Activated CD4-positive, alpha-beta T cell treated with anti-CD3 and anti-CD28 coated beads for 36 hours (primary cell): Measurements from ENCODE around the gene AGT. TPM values are rescaled to one million over a fixed set of nuclear protein-coding genes. Genes with fewer than 3 reads are reported as not detected.

Source experiments
- ATAC-seq: fragments of 200-7000 bp; cut with Tn5 transposase; one replicate; pipeline ENCODE4 v1.10.0; 2021; ENCODE audit warnings: mild to moderate bottlenecking, moderate library complexity
- CTCF ChIA-PET: fragments of 350-600 bp; sonication (Branson Sonifier 250); formaldehyde crosslinking; loops from one replicate; lab custom pipeline; 2021; ENCODE audit warnings: antibody characterized with exemption; lab: Charles Lee
- POLR2A ChIA-PET: fragments of 350-600 bp; sonication (Branson Sonifier 250); formaldehyde crosslinking; loops from one replicate; lab custom pipeline; 2021; ENCODE audit warnings: antibody characterized with exemption, inconsistent platforms; lab: Charles Lee
- DNase-seq: peaks from one replicate; pipeline ENCODE4 v3.0.0-alpha.2; 2020
- H3K27ac Mint-ChIP-seq: one replicate; pipeline ENCODE4 v1.8.0; 2021; ENCODE audit warnings: mixed read lengths
- H3K27me3 Mint-ChIP-seq: one replicate; pipeline ENCODE4 v1.8.0; 2021; ENCODE audit warnings: mixed read lengths
- H3K36me3 Mint-ChIP-seq: one replicate; pipeline ENCODE4 v1.8.0; 2021; ENCODE audit warnings: low read depth, mixed read lengths
- H3K4me1 Mint-ChIP-seq: one replicate; pipeline ENCODE4 v1.8.0; 2021; ENCODE audit warnings: mixed read lengths
- H3K4me3 Mint-ChIP-seq: one replicate; pipeline ENCODE4 v1.8.0; 2021; ENCODE audit warnings: mild to moderate bottlenecking, moderate library complexity, mixed read lengths
- H3K9me3 Mint-ChIP-seq: one replicate; pipeline ENCODE4 v1.8.0; 2021; ENCODE audit warnings: low read depth, mixed read lengths
- intact Hi-C, 2 experiments: fragments of 100-400 bp; cut with DNase I in 1 of 2; cut with micrococcal nuclease in 1 of 2; formaldehyde crosslinking; loops; one replicate each; pipeline versions ENCODE4 v1.14.2 to v1.15.1; 2022 to 2024; cut with DNase I, micrococcal nuclease
- total RNA-seq, 2 experiments: library from RNA; stranded (reverse); gene quantifications; one replicate each; pipeline ENCODE4 v1.2.3, GENCODE V29; 2021

Gene AGT
- total RNA-seq, 2 experiments from 2014 or later, result not detected

DNA sequence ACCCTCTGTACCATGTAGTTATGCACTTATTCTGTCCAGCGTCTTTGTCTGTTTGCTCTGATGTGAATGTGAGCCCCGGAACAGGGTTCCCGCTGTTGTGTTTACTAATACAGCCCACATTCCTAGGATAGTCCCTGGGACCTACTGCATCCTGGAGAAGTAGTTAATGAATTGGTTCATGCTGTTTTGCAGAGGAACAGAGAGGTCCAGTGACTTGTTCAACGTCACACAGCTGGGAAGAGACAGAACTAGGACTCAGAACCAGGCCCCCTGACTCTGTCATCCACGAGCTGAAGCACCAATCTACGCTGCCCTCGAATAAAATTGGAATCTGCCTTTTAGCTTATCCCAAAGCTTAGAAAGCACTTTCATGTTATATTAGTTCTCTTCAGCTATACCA, 784 bp downstream of the AGT start:
- Mint-ChIP-seq H3K27ac (no peak overlapping the region), H3K9me3 (peaks cover 3% of the 10 kb centered on the region)

DNA sequence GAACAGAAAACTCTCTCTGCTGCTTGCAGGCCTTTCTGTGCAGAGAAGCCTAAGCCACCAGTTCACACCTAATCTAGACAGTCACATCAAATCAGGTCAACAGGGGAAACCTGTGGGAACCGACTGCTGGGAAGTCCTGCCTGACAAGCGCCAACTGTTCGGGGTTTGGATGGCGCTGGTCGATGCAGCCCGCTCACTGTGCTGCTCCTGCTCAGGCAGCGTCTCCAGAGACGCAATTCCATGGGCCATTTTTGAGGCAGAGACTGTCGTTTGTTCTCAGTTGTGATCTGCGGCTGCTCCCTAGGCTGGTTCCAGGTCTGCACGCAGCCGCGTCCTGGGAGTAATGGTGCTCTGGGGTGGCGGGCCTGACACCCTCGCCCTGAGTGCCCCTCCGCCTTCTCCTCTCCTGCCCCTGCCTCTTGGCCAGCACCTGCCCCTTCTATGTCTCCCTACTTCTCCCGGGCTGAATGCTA, 1.4 kb downstream of the AGT start:
- intact Hi-C loops, result no loop called here
- ATAC-seq (no peak), DNase-seq (no peak)
- H3K27ac Mint-ChIP-seq, result no peak overlapping the region
- H3K4me3 Mint-ChIP-seq, result no peak overlapping the region
- ChIA-PET POLR2A (no interaction called here), CTCF (interaction anchor here (0.6 kb wide), 1 partner anchor 727 kb away, joined by 3 read pairs; no protein-coding TSS in a partner anchor)
- H3K27me3 Mint-ChIP-seq, result peaks cover 15% of the 10 kb centered on the region
- peaks cover 3% of the 10 kb centered on the region for H3K9me3 Mint-ChIP-seq
- H3K36me3 Mint-ChIP-seq, result no peaks in the 10 kb centered on the region
- no peaks in the 10 kb centered on the region for H3K4me1 Mint-ChIP-seq

More for the DNA sequence above, 784 bp downstream of the AGT start:
- DNase-seq, result no peak
- H3K27me3 Mint-ChIP-seq, result peaks cover 12% of the 10 kb centered on the region
- no peak overlapping the region for H3K4me3 Mint-ChIP-seq
- no peak for ATAC-seq
- H3K4me1 Mint-ChIP-seq, result no peaks in the 10 kb centered on the region
- intact Hi-C loops, result no loop called here
- ChIA-PET CTCF (no interaction called here), POLR2A (no interaction called here)
- H3K36me3 Mint-ChIP-seq, result no peaks in the 10 kb centered on the region

DNA sequence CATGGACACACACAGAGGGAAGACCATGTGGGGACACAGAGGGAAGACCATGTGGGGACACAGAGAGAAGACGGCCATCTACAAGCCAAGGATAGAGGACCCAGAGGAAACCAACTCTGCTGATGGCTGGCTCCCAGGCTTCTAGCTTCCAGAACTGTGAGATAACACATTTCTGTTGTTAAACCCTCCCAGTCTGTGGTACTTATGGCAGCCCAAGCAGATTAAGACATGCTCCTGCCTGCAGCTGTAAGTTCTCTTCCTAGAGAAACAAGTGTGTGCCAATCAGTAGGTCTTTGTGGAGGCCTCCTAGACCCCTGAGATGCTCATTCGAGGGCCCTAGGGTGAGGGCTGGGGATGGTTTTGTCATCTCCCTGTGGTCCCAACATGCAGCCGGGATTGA, 2.7 kb downstream of the AGT start:
- CTCF ChIA-PET, result no interaction called here
- no peaks in the 10 kb centered on the region for H3K9me3 Mint-ChIP-seq

DNA sequence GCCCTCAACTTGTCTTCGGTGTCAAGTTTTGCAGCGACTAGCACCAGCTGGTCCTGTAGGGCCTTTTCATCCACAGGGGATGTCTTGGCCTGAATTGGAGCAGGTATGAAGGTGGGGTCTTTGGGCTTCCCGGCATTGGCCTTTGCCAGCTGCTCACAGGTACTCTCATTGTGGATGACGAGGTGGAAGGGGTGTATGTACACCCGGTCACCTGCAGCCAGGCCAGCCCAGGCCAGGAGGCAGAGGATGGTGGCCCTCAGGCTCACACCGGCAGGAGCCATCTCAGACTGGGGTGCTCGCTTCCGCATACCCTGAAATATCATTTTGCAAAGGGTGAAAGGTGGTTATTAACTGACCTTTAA, 3.4 kb downstream of the AGT start:
- ATAC-seq (no peak), DNase-seq (no peak)
- Mint-ChIP-seq H3K36me3 (no peaks in the 10 kb centered on the region), H3K4me1 (no peaks in the 10 kb centered on the region), H3K9me3 (no peaks in the 10 kb centered on the region), H3K4me3 (no peak overlapping the region), H3K27ac (no peak overlapping the region), H3K27me3 (peaks cover 13% of the 10 kb centered on the region)
- ChIA-PET POLR2A (no interaction called here), CTCF (no interaction called here)
- intact Hi-C loops, result no loop called here

More for the DNA sequence above, 2.7 kb downstream of the AGT start:
- H3K36me3 Mint-ChIP-seq, result no peaks in the 10 kb centered on the region
- intact Hi-C loops, result no loop called here
- POLR2A ChIA-PET, result no interaction called here
- no peak overlapping the region for H3K27ac Mint-ChIP-seq
- H3K27me3 Mint-ChIP-seq, result peaks cover 13% of the 10 kb centered on the region
- no peaks in the 10 kb centered on the region for H3K4me1 Mint-ChIP-seq
- ATAC-seq (no peak), DNase-seq (no peak)
- no peak overlapping the region for H3K4me3 Mint-ChIP-seq

DNA sequence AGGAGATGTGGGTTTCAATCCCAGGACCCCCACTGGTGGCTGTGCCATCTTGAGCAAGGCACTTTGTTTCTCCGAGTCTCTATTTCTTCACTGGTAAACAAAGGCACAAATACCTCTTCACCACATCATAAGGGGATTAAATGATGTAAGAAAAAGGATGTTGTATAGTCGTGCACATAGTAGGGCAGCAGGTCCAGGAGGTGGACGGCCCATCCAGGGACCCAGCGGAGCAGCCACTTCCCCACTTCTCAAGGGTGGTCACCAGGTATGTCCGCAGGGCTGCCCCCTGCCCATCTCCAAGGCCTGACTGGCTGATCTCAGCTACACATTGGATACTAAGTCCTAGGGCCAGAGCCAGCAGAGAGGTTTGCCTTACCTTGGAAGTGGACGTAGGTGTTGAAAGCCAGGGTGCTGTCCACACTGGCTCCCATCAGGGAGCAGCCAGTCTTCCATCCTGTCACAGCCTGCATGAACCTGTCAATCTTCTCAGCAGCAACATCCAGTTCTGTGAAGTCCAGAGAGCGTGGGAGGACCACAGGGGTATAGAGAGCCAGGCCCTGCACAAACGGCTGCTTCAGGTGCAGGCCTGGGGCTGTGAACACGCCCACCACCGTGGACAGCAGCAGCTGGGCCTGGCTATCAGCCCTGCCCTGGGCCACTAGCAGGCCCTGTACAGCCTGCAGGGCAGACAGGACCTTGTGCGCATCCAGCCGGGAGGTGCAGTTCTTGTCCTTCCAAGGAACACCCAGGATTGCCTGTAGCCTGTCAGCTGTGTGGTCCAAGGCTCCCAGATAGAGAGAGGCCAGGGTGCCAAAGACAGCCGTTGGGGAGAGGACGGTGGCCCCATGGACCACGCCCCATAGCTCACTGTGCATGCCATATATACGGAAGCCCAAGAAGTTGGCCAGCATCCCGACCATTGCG, 4.0 kb downstream of the AGT start:
- Mint-ChIP-seq H3K27ac (no peak overlapping the region), H3K9me3 (no peaks in the 10 kb centered on the region), H3K4me3 (no peak overlapping the region), H3K27me3 (peaks cover 12% of the 10 kb centered on the region), H3K4me1 (no peaks in the 10 kb centered on the region), H3K36me3 (no peaks in the 10 kb centered on the region)
- ChIA-PET POLR2A (no interaction called here), CTCF (no interaction called here)
- no peak for ATAC-seq
- intact Hi-C loops, result no loop called here
- DNase-seq, result no peak

DNA sequence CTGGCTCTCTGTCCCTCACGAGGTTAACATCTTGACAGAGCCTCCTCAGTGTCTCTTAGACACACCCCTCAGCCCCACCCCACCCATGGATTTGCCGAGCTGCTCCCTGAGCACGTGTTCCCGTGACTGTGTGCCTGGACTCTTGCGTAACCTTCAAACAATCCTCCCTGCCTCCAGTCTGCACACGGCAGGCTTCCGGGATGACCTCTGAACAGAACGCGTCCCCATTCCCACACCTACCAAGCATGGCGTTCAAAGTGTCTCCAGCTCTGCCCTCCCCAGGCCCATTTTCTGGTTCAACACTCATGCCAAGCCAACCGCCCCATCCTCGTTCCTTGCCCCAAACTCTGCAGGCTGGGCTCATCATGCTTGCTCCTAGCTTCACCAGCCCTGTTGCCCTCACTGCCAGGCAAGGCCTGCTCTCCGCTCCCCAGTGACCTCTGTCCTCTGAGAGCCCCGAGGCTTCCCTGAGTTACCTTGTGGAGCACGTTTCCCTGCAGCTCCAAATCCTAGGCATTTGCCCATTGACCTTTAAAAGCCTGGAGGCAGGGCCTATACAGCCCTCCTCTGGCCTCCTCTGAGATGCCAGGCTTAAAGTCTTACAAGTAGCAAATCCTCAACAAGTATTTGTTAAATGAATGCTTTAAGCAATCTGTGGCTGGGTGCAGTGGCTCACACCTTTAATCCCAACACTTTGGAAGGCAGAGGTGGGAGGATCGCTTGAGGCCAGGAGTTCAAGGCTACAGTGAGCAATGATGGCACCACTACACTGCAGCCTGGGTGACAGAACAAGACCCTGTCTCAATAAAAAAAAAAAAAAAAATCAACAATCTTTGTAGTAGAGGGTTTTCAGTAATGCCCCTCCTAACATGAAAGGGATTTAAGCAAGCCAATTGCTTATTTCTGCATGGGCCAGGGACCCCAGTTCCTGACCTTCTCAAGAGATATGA, 5.0 kb downstream of the AGT start:
- no peaks in the 10 kb centered on the region for H3K9me3 Mint-ChIP-seq
- no peaks in the 10 kb centered on the region for H3K4me1 Mint-ChIP-seq
- intact Hi-C loops, result no loop called here
- DNase-seq (no peak), ATAC-seq (no peak)
- H3K36me3 Mint-ChIP-seq, result no peaks in the 10 kb centered on the region
- H3K27ac Mint-ChIP-seq, result no peak overlapping the region
- peaks cover 7% of the 10 kb centered on the region for H3K27me3 Mint-ChIP-seq
- no peak overlapping the region for H3K4me3 Mint-ChIP-seq
- ChIA-PET POLR2A (no interaction called here), CTCF (no interaction called here)

DNA sequence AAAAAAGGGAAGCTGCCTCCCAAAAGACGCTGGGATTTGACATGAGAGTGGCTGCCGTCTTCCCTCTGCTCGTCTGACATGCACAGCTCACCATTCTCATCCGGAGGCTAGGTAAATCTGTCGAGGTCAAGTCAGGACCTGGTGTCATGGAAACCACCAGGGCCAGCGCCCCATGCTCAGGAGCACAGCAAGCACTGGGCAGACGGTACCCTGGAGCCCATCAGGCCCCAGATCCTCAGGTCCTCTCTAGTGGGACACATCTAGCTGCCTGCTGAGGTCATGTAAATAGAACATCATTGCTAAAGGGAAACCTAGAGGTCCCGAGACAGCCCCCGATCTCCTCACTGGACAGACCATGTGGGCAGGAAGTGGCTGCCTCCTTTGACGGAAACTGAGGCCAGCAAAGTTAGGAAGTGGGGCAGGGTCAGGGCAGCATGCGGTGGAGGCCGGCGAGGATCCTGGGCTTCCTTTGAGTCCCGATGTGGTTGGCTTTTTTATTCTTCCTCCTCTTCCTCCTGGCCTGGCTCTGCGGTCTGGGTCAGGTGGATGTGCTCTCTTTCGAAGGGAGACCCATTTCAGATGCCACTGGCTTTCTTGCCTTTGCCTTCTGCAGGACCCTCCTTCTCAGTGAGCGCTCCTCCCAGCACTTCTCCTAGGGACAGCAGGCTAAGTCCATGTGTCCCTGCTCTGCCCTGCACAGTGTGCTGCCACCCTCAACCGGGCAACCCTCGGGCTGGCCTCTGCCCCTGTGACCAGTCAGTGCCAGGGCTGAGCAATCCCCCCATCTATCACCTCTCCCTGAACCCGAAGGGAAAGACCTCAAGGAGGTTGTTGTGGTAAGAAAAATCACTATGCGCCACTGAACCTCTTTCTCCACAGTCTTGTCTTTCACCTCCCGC, 5.9 kb downstream of the AGT start:
- ChIA-PET POLR2A (no interaction called here), CTCF (no interaction called here)
- no peaks in the 10 kb centered on the region for H3K36me3 Mint-ChIP-seq
- H3K4me3 Mint-ChIP-seq, result no peak overlapping the region
- ATAC-seq, result no peak
- H3K4me1 Mint-ChIP-seq, result no peaks in the 10 kb centered on the region
- DNase-seq, result no peak
- intact Hi-C loops, result no loop called here
- H3K27ac Mint-ChIP-seq, result no peak overlapping the region
- H3K9me3 Mint-ChIP-seq, result no peaks in the 10 kb centered on the region
- H3K27me3 Mint-ChIP-seq, result peaks cover 6% of the 10 kb centered on the region

DNA sequence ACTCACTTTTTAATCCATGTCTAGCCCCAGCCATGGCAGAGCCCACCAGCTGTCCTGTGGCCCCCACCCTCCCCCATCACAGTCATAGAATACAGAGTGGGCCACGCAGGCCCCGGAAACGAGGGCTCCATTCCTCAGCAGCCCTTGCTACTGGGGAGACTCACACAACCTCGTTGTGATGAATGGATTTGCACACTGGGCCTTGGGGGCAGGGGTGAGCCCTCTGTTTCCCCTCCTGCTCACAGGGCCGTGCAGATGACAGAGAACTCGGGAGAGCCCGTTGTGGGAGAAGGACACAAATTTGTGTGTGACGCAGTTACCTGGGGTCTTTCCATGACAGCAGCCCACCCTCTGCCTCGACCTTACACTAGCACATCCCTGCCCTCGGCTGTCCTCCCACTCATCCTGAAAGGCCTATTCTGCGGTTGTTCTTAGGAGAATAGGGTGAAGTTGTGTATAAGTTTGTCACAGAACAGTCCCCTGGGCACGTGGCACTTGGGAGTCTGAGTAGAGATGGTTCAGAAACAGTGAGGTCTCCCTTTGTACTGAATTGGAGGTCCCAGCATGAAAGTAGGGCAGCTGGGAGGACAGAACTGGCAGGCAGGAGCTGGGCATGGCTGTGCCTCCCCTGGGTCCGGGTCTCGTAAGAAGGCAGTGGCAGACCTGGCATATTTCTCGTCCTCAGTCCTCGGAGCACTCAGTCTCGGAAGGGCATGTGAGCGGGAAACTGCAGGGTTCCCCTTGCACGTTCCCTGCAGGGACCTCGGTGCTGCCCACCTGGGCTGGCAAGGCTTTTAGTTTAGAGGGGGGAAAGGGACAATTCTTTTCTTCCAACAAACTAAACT, 6.8 kb downstream of the AGT start:
- intact Hi-C loops, result no loop called here
- no peaks in the 10 kb centered on the region for H3K36me3 Mint-ChIP-seq
- H3K27ac Mint-ChIP-seq, result no peak overlapping the region
- peaks cover 4% of the 10 kb centered on the region for H3K27me3 Mint-ChIP-seq
- no peak for DNase-seq
- no peak for ATAC-seq
- POLR2A ChIA-PET, result no interaction called here
- H3K9me3 Mint-ChIP-seq, result no peaks in the 10 kb centered on the region
- CTCF ChIA-PET, result no interaction called here
- H3K4me3 Mint-ChIP-seq, result no peak overlapping the region
- no peaks in the 10 kb centered on the region for H3K4me1 Mint-ChIP-seq

DNA sequence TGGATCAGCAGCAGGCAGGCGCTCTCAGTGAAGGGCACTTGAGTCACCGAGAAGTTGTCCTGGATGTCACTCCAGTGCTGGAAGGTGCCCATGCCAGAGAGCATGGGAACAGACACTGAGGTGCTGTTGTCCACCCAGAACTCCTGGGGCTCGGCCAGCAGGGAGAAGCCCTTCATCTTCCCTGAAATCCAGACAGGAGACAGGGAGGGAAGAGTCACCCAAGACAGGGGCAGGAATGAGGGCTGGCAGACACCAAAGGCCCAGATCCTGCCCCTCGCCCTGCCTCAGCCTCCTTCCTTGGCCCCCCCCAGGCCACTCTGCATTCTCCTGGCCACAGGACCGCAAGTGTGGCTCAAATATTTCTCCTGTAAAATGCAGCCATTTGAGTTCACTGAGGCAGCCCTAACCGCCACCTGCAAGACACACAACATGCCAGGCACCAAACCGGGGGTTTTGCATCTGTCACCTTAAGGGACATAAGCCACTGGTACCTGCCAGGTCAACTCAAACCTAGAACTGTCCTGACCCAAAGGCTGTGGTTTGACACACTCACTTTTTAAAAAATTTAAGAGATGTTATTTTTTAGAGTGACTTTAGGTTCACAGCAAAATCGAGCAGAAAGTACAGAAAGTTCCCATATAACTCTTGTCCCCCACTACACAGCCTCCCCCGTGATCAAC, 7.8 kb downstream of the AGT start:
- POLR2A ChIA-PET, result no interaction called here
- H3K4me1 Mint-ChIP-seq, result no peaks in the 10 kb centered on the region
- no peak overlapping the region for H3K4me3 Mint-ChIP-seq
- no peak overlapping the region for H3K27ac Mint-ChIP-seq
- peaks cover 4% of the 10 kb centered on the region for H3K27me3 Mint-ChIP-seq
- H3K36me3 Mint-ChIP-seq, result no peaks in the 10 kb centered on the region
- intact Hi-C loops, result no loop called here
- ATAC-seq, result no peak
- no peak for DNase-seq
- no peaks in the 10 kb centered on the region for H3K9me3 Mint-ChIP-seq
- CTCF ChIA-PET, result no interaction called here
